HepG2 (cell line): ENCODE results near the gene SETD1A. TPM values are rescaled to one million over a fixed set of nuclear protein-coding genes. Genes with fewer than 3 reads are reported as not detected.
A peak's percentile ranks its signal among the peaks of the same experiment; 100 is the strongest.

Experiments
- AGO2 ChIP-seq: fragments of 200-400 bp; formaldehyde crosslinking; optimal IDR thresholded peaks from 2 replicates; pipeline ENCODE3; 2017; ENCODE audit warnings: mild to moderate bottlenecking, low read depth, low read length, moderate library complexity
- CHD2 ChIP-seq: IDR thresholded peaks from 2 replicates; pipeline ENCODE4 v1.6.1; 2011; ENCODE audit warnings: low read depth, low read length, improper control_type of control experiment
- FUBP1 ChIP-seq: sonication (generic); formaldehyde crosslinking; IDR thresholded peaks from 2 replicates; pipeline ENCODE4 v1.5.1; 2020; ENCODE audit warnings: missing genetic modification reagents, mild to moderate bottlenecking, borderline replicate concordance
- GMEB2 ChIP-seq: IDR thresholded peaks from 2 replicates; pipeline ENCODE4 v1.6.1; 2016; ENCODE audit warnings: missing biosample characterization, missing genetic modification reagents, low read depth
- HDAC2 ChIP-seq: sonication (generic); formaldehyde crosslinking; IDR thresholded peaks from 2 replicates; pipeline ENCODE4 v1.4.0; 2020; ENCODE audit warnings: missing genetic modification reagents
- IKZF4 ChIP-seq: sonication (generic); formaldehyde crosslinking; IDR thresholded peaks from 2 replicates; pipeline ENCODE4 v1.5.1; 2020; ENCODE audit warnings: borderline replicate concordance, mild to moderate bottlenecking, low read depth, missing genetic modification reagents; ENCODE audit errors: not compliant biosample characterization
- NPAS2 ChIP-seq: sonication (generic); formaldehyde crosslinking; IDR thresholded peaks from 2 replicates; pipeline ENCODE4 v1.8.0; 2022; ENCODE audit warnings: mild to moderate bottlenecking, missing genetic modification reagents, borderline replicate concordance
- PAF1 ChIP-seq: IDR thresholded peaks from 2 replicates; pipeline ENCODE4 v1.6.1; 2016; ENCODE audit warnings: missing genetic modification reagents, missing compliant biosample characterization
- PPARG ChIP-seq: conservative IDR thresholded peaks from 2 replicates; pipeline ENCODE4 v1.6.1; 2016; ENCODE audit warnings: missing biosample characterization, missing genetic modification reagents
- SRSF9 ChIP-seq: fragments of 200-400 bp; formaldehyde crosslinking; IDR thresholded peaks from 2 replicates; pipeline ENCODE4 v1.6.1; 2018; ENCODE audit warnings: borderline replicate concordance, mild to moderate bottlenecking, low read depth, low read length; ENCODE audit not compliant: insufficient read depth, poor library complexity, severe bottlenecking
- TCF12 ChIP-seq, 2 experiments: fragments of 450-650 bp in 1 of 2; sonication (generic) in 1 of 2; formaldehyde crosslinking in 1 of 2; IDR thresholded peaks; 2 replicates each; pipeline versions ENCODE4 v1.6.1 to v1.8.0; 2017 to 2022; ENCODE audit warnings: antibody characterized with exemption in 1 of 2, mild to moderate bottlenecking in 1 of 2, missing genetic modification reagents in 1 of 2, moderate library complexity in 1 of 2
- ZMYM3 ChIP-seq: sonication (generic); formaldehyde crosslinking; IDR thresholded peaks from 2 replicates; pipeline ENCODE4 v1.5.1; 2020; ENCODE audit warnings: mild to moderate bottlenecking, missing genetic modification reagents
- ZNF12 ChIP-seq: sonication (generic); formaldehyde crosslinking; IDR thresholded peaks from 2 replicates; pipeline ENCODE4 v1.5.0; 2020; ENCODE audit warnings: missing genetic modification reagents
- ZNF205 ChIP-seq: IDR thresholded peaks from 2 replicates; pipeline ENCODE4 v1.6.1; 2018; ENCODE audit warnings: missing biosample characterization, missing genetic modification reagents
- ZNF33B ChIP-seq: sonication (generic); formaldehyde crosslinking; IDR thresholded peaks from 2 replicates; pipeline ENCODE4 v1.5.1; 2020; ENCODE audit warnings: mild to moderate bottlenecking, missing genetic modification reagents
- ZNF629 ChIP-seq: sonication (generic); formaldehyde crosslinking; conservative IDR thresholded peaks from 2 replicates; pipeline ENCODE4 v1.5.0; 2020; ENCODE audit warnings: missing genetic modification reagents
- ZNF761 ChIP-seq: sonication (generic); formaldehyde crosslinking; conservative IDR thresholded peaks from 2 replicates; pipeline ENCODE4 v1.4.0; 2020; ENCODE audit warnings: mild to moderate bottlenecking, missing genetic modification reagents
- ZNF850 ChIP-seq: sonication (generic); formaldehyde crosslinking; conservative IDR thresholded peaks from 2 replicates; pipeline ENCODE4 v1.9.0; 2021; ENCODE audit warnings: mild to moderate bottlenecking, missing genetic modification reagents
- polyA plus RNA-seq, 8 experiments: library from polyadenylated mRNA; depleted of rRNA in 3 of 8; stranded (reverse) in 7 of 8; unstranded in 1 of 8; fragments of >200 nt; fragmentation: Illumina TruSeq in 4 of 8; extraction: Trizol in 4 of 8; gene quantifications; 2 replicates each; pipeline versions ENCODE4 v1.2.1 to v1.2.3, GENCODE V29; 2011 to 2016; ENCODE audit warnings: low read depth in 4 of 8, missing spikeins in 1 of 8, mixed read lengths in 1 of 8; ENCODE audit not compliant: insufficient read depth in 1 of 8
- total RNA-seq, 5 experiments: library from RNA; depleted of rRNA; stranded (reverse); fragments of >200 nt; fragmentation: Illumina TruSeq; extraction: Trizol; gene quantifications; 2 replicates each; pipeline ENCODE4 v1.2.3, GENCODE V29; 2016; ENCODE audit warnings: low read depth in 1 of 5
- TF ChIP-seq, protein P1 (sequence below): sonication (generic); formaldehyde crosslinking; IDR thresholded peaks from 2 replicates; pipeline ENCODE4 v1.4.0; 2020; ENCODE audit warnings: missing genetic modification reagents, borderline replicate concordance
- TF ChIP-seq, protein P2 (sequence below): sonication (generic); formaldehyde crosslinking; IDR thresholded peaks from 2 replicates; pipeline ENCODE4 v1.5.0; 2020; ENCODE audit warnings: mild to moderate bottlenecking, low read depth, missing genetic modification reagents, borderline replicate concordance

Gene SETD1A
- total and polyA plus RNA-seq, 2 of the 13 experiments (the other 11 are each of a cell fraction or from before 2014, with no cell fraction given) = 3.8 to 5.6 TPM

DNA sequence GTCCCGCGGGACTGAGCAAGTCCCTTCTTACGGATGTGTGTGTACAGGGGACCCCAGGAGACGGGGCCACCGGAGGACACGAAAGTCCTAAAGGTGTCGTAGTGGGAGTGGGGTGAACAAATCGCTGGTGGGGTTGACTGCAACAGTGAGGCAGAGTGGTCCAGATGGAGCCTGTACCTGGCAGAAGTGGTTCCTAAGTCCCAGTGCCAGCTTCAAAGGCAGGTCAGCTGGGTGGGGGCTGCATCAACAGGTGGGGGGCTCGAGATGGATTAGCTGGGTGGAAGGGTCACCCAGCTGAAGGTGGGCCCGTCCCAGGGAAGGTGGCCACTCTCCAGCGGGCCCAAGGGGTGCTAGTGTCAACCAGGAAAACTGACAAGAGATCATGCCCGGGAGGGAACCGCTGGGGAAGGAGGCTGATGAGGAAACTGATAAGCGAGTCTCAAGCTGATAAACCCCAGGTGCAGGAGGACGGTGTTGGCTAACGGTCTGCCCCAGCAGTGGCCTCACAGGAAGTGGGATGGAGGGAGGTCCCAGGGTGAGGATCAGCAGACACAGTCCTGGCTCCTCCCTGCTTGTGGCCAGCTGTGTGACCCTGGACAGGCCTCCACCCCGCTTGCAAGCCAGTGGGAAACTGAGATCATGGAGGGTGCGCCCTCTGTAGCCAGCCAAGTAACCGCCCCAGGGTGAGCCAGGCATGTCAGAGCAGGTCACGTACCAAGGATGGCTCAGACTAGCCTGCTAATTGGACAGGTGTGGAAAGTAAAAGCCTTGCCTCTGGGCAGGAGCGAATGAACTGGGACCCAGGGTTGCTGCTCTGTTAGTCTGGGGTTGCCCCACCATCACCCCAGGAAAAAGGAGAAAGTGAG, 7.7 kb upstream of the SETD1A start (continued):
- peak; percentile 78 for TF ChIP-seq ZMYM3 (CRISPR knock-in tag)
- TF ChIP-seq PPARG = peak; percentile 78; the same call in 1 of the 2 replicates
- TF ChIP-seq ZNF761 = peak; percentile 90
- no peak for TF ChIP-seq ZNF850 (CRISPR knock-in tag)
- no peak for TF ChIP-seq CHD2
- peak; percentile 90 for TF ChIP-seq HDAC2 (CRISPR knock-in tag)
- TF ChIP-seq ZNF12 (CRISPR knock-in tag) = peak; percentile 30; the same call in 1 of the 2 replicates
- no peak; the same call in 1 of the 2 replicates for TF ChIP-seq ZNF629
- TF ChIP-seq SRSF9 = no peak
- TF ChIP-seq NPAS2 (CRISPR knock-in tag) = 0 out of 2 replicates have a peak, but pooled peaks have one; percentile 25
- no peak; the same call in 1 of the 2 replicates for TF ChIP-seq FUBP1
- no peak for TF ChIP-seq GMEB2 (CRISPR knock-in tag)
- TF ChIP-seq, protein P1, sequence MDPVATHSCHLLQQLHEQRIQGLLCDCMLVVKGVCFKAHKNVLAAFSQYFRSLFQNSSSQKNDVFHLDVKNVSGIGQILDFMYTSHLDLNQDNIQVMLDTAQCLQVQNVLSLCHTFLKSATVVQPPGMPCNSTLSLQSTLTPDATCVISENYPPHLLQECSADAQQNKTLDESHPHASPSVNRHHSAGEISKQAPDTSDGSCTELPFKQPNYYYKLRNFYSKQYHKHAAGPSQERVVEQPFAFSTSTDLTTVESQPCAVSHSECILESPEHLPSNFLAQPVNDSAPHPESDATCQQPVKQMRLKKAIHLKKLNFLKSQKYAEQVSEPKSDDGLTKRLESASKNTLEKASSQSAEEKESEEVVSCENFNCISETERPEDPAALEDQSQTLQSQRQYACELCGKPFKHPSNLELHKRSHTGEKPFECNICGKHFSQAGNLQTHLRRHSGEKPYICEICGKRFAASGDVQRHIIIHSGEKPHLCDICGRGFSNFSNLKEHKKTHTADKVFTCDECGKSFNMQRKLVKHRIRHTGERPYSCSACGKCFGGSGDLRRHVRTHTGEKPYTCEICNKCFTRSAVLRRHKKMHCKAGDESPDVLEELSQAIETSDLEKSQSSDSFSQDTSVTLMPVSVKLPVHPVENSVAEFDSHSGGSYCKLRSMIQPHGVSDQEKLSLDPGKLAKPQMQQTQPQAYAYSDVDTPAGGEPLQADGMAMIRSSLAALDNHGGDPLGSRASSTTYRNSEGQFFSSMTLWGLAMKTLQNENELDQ (CRISPR knock-in tag) = 0 out of 2 replicates have a peak, but pooled peaks have one; percentile 1
- TF ChIP-seq IKZF4 (CRISPR knock-in tag) = peak; percentile 91
- no peak for TF ChIP-seq AGO2
- TF ChIP-seq, protein P2, sequence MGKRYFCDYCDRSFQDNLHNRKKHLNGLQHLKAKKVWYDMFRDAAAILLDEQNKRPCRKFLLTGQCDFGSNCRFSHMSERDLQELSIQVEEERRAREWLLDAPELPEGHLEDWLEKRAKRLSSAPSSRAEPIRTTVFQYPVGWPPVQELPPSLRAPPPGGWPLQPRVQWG (CRISPR knock-in tag) = no peak
- peak; percentile 88 for TF ChIP-seq PAF1 (CRISPR knock-in tag)
- 0 out of 2 replicates have a peak, but pooled peaks have one; percentile 4 for TF ChIP-seq ZNF33B (CRISPR knock-in tag)
- TF ChIP-seq ZNF205 (CRISPR knock-in tag) = peak; percentile 85; the same call in 1 of the 2 replicates
- no peak for TF ChIP-seq TCF12 (IDR thresholded peaks at IDR 0.05)
- TF ChIP-seq TCF12 (CRISPR knock-in tag; IDR thresholded peaks at IDR 0.05) = peak; percentile 57; the same call in 1 of the 2 replicates
